GM18909 (cell line): Measurements from ENCODE around the gene NHP2.

ENCODE experiments used
- ATAC-seq: cut with Tn5 transposase; IDR thresholded peaks from one replicate; pipeline ENCODE4 v1.9.1; 2021; ENCODE audit warnings: mild to moderate bottlenecking; ENCODE audit not compliant: unreplicated experiment, poor library complexity

The NHP2 gene

DNA sequence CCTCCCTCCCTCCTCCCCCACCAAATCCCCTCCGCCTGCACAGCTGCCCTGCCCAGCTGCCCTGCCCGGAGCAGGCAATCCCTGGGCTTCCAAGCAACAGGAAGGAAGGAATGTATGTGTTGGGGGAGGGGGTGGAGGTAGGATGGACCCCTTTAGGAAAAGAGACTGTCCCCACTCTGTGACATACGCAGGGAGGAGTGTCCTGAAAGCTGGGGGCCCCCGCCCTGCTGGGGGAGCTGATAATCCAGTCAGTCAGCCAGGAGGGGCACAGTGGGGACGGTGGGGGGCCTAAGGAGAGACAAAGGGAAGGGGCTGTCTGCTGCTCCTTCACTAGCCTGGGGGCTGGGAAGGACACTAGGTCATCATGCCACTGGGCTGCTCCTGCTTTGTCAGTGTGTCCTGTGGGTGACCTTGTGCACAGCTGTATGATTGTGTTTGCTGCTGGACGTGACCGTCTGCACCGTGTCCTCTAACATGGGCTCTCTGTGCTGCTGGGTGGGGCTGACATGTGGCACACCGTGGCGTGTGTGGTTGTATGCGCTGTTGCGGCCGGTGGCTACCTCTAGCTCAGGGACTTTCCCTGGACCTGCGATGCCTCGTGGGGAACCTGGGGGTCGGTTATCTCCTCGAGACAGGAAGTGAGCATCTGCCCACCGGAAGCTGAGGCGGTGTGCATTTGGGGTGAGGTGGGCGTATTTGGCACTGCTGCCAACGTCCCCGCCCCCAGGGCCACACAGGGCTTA, 37.4 kb downstream of the NHP2 start:
- ATAC-seq: peak; percentile 40

DNA sequence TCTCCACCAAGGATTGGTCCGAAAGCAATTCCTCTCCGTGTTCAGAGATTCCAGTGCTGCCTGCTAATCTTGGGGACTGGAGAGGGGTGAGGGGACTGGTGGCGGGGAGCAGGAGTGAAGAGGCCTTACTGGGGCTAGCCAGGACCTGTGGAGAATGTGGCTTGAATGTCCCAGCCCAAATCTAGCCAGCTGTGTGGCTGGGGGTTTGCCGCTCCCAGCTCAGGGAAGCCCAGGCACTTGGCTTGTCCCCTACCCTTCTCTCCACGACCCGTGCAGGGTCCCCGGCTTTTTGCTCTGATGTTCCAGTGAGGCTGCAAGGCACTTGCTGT, 37.9 kb downstream of the NHP2 start:
- no peak for ATAC-seq

DNA sequence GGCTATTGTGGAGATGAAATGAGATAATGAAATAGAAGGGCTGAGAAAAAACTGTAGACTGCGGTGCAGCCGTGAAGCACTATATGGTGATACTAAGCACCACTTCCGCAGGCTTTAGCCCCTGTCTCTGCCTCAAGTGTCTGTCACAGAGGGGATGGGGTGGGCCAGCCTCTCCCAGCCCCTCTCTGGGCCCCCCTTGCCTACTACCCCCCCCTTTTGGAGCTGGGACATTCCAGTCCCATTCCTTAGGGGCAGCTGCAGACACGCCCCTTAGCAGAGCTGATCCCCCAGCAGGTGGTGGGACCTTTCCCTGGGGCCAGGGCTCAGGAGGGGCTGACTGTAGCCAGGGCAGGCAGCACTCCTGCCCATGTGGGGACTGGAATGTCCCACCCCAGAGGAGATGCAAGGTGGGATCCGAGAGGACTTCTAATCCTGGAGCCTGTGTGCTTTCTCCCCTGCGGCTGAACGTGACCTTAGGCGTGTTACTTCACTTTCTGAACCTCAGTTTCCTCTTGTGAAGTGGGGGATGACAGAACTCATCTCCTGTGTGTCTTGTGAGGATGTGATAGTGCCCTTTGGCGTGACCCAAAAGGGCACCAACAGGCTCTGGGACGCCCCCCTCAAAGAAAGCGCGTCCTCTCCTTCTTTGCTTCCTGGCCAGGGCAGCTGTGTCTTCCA, 38.4 kb downstream of the NHP2 start:
- ATAC-seq: no peak

DNA sequence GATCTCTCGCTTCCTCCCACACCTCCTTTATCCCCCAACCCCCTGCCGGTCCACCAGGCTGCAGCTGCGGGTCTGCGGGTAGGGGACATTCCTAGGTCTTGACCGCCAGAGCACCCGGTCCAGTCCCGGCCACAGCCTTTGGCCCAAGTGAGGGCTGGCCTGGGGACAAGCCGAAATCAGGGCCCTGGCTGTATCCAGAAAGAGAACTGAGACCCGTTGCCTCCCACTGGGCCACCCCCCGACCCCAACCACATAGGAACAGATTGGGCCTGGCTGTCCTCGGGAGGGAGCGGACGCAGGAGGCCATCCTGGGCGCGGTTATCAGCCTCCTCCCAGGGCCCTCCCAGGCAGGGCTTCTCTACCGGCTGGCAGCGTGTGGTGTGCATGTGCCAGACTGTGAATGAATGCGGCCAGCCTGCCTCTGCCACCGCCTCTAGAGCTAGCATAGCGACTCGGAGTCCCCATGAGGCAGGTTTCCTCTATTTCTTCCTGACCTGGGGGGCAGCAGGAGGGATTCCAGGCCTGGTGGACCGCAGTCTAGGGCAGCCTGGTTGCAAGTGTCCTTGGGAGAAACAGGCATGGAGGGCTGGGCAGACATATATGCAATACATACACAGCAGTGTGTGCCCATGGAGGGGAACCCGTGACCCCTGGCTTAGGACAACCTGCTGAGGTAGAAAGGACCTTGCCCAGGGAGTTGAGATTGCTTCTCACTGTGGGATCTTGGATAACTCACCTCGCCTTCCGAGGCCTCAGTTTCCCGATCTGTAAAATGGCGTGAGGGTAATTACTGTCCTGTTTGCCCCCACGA, 39.2 kb downstream of the NHP2 start:
- ATAC-seq: no peak

DNA sequence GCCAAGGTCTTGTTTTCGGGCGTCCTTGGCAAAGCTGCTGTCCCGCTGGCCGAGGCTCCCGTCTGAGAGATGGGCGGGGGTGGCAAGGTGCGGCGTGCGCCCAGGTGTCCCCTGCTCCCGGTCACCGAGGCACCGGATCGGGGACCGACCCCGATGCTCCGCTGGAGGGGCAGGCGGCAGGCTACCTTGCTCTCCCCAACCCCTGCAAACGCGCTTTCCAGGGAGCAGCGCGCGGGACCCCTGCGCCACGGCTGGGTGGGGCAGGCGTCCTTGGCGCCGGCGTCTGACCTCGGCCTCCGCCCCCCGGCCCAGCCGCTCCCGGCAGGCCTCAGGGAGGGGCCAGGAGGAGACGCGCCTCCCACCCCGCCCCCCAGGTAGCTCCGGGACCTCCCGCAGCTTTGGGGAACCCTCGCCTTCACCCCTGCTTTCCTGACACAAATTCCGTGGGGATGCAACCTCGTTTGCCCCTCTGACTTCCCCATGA, 39.8 kb downstream of the NHP2 start:
- ATAC-seq: no peak

DNA sequence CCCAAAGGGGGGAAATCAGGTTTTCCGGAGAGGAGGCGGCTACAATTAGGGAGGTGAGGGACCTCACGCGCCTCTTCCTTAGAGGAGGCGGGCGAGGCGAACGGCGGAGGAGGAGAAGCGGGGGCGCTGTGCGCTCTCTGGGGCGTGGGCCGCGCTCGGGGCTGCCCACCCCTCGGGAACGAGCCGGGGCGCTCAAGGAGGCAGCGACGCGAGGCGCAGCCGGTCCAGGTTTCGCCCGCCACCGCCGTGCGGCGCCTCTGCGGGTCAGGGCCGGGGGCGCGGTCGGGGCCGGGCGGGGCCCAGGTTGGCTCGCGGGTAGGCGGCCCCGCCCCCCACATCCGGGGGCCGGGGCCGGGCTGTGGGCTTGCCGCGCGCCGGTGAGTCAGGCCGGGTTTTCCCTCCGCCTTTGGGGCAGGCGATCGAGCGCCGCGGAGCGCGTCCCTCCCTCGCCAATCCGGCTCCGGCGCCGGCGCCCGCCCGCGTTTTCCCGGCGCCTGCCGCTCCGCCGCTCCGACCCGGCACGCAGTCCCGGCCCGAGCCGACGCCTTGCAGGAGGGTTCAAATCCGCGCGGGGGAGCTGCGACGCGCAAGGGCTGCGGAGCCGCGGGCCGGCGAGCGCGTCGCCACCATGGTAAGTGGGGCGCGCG, 40.4 kb downstream of the NHP2 start, which contains the start of gene N4BP3:
N4BP3 (plus strand) TSS at position 392 of the 647 bp plus-strand sequence. CDS start 6,052 bp downstream, outside the sequence.
- ATAC-seq: peak; percentile 60

DNA sequence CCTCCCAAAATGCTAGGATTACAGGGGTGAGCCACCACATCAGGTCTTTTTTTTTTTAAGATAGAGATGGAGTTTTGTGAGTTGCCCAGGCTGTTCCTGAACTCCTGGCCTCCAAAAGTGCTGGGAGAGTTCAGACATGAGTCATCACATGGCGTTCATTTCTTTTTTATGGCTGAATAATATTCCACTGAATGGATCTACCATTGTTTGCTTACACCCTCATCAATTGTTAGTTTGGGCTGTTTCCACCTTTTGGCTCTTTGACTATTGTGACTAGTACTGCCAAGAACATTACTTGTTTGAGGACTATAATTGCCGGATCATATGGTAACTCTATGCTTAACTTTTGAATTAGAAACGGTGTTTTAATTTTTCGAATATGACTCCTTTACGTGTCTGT, 41.1 kb downstream of the NHP2 start:
- no peak for ATAC-seq

DNA sequence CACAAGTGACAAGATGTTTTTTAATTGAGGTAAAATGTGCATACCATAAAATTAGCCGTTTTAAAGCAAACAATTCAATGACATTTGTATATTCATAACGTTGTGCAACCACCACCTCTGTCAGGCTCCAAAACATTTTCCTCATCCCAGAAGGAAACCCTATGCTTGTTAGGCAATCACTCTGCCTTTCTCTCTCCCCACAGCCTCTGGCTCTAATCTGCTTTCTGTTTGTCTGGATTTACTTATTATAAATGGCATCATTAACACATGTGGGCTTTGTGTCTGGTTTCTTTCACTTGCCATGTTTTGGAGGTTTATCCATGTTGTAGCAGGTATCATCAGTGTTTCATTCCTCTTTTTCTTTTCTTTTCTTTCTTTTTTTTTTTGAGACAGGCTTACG, 41.8 kb downstream of the NHP2 start:
- ATAC-seq: no peak

DNA sequence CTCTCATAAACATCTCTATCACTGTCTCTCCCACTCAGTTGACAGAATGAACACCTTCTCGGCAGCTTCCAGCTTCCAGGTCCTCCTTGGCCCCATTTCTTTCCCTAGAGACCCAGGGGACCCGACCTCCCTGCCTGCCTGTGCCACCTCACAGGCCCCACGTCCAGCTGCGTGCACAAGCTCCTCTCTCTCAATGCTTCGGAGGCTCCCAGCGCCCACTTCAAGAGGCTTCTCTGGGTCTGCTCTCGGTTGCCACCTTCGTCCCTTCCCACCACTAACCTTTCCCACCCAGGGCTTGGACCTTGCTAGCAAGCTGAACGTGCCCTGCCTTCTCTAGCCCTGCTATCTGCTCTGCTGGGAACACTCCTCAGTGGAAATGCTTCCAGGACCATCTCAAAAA, 43.2 kb downstream of the NHP2 start:
- no peak for ATAC-seq

DNA sequence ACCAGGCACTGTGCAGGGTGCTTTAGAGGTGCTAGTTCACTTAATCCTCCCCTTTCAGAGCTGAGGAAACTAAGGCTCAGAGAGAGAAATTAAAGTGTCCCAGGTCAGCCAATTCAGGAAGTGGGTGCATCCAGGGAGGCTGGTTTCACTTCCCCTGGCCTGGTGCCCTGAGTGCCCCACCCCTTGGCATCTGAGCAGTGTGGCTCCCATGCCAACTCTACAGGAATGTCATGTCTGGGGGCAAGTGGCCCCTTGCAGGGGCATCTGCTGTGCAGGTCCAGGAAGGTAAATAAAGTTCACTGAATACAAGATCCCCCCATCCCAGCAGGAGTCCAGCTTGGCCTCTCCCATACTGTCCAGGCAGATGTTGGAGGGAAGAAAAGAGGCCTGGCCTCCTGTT, 44.7 kb downstream of the NHP2 start:
- no peak for ATAC-seq

DNA sequence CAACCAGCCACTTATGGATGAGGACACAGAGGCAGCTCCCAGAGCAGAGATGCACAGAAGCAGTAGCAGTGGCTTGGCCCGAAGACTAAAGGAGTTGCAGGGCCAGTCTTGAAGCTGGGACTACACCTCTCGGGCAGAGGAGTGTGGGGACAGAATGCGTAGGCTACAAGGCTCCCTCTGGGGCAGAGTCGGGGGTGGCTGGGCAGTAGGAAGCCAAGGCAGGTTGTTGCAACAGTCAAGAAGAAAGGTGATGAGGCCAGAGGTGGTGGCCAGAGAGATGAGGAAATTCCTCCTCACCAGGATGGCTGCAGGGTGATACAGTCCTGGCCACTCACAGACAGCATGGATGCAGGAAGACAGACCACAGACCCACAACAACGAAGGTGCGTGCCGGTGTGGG, 45.2 kb downstream of the NHP2 start:
- ATAC-seq: no peak

DNA sequence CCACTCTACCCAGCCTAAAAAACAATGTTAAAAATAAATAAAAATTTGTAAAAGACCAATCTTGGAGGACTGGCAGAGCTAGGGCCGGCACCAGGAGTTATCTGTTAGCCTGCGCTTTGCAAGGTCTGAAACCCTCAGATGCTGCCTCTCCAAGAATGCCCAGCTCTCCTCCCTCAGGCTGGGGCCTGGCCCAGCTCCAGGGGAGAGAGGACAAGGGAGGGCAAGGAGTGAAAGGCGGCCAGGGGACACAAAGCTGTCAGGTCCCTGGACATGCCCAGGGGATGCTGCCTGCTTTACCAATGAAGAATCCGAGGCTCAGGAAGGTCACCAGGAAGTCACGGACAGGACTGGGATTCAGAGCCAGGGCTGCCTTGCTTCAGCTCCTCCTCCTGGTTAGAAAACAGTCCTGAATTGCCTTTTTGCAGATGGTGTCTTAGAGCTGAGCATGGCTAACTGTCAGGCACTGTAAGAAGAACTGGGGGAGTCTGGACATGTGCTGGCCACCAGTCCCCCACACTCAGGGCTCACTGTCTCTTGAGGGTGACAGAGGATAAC, 45.9 kb downstream of the NHP2 start:
- no peak for ATAC-seq

DNA sequence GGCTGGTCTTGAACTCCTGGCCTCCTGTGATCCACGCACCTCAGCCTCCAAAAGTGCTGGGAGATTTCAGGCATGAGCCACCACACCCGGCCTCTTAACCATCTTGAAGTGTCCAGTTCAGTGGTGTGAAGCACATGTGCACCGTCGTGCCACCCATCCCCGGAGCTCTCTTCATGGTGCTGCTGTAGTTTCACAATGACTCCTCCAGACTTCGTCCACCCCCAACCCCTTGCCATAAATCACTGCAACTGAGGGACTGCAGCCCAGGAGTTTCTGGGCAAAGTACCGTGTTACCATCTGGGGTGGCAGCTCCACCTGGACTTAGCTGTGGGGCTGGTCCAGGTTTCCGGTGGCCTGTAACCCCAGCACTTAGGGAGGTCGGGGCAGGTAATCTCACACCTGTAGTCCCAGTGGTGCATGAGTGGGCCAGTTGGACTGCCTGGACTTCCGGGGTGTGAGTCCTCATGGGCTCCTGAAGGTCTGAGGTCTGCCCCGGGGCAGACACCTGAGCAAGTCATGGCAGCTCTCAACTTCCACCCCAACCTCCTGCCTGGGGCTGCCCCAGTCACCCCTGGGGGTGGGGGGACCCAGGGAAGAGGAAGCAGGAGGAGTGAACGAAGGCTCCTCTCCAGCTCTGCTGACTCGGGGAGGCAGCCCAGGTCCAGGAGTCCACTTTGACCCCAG, 47.0 kb downstream of the NHP2 start:
- ATAC-seq: no peak

DNA sequence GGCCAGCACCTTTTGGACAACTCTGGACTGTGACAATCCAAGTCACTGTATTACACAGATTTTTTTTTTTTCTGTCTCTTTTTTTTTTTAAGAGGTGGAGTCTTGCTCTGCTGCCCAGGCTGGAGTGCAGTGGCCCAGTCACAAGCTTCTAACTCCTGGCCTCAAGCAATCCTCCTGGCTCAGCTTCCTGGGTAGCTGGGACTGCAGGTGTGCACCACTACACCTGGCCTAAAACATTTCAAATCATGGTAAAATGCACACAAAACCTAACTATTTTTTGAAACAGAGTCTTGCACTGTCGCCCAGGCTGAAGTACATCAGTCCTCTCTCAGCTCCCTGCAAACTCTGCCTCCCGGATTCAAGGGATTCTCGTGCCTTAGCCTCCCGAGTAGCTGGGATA, 47.6 kb downstream of the NHP2 start:
- no peak for ATAC-seq

DNA sequence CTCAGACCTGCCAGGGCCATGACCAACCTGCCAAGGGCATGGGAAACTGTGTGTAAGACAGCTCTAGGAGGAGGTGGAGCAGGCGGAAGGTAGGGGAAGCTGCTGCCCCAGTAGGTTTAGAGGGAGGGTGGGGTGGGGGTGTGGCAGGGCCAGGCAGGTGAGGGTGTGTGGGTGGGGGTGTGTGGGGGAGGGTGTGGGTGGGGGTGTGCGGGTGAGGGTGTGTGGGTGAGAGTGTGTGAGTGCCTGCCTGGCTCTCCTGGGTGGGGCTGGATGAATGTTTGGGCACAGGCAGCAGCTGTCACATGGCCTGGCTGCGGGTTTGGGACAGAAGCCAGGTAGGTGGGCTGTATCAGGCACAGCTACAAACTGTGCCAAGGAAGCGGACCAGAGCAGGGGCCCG, 49.2 kb downstream of the NHP2 start:
- no peak for ATAC-seq

DNA sequence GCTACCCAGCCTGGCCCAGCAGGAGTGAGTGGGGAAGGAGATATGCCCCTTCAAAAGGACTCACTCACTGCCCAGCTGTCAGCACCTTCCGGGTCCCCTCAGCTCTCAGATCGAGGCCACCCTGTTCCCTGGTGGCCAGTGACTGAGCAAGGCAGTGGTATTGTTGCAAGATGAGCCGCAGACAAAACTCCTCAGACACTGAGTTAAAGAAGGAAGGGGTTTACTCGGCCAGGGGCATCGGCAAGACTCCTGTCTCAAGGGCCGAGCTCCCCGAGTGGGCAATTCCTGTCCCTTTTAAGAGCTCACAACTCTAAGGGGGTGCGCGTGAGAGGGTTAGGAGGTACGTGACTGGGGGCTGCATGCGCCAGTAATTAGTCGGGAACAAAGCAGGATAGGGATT, 50.1 kb downstream of the NHP2 start:
- no peak for ATAC-seq
